B cell (primary cell): ENCODE results near the gene MAML3.

Source experiments
- CTCF ChIP-seq: fragments of 200-600 bp; IDR thresholded peaks from one replicate; pipeline ENCODE4 v1.8.0; 2022; ENCODE audit warnings: antibody characterized with exemption, mild to moderate bottlenecking
- EZH2 ChIP-seq: IDR thresholded peaks from 2 replicates; pipeline ENCODE4 v1.6.1; 2012; ENCODE audit warnings: borderline replicate concordance, low read depth, mild to moderate bottlenecking, moderate library complexity, low read length; ENCODE audit not compliant: insufficient read depth, poor library complexity, severe bottlenecking

- TF ChIP-seq CTCF (no peak), EZH2 (no peak)
Measured at GRCh38 chr4:140080883-140081282, 73.1 kb downstream of the MAML3 start.
